GM15510 (cell line): ENCODE data around the gene TAF1C.

Experiments used
- POLR2A ChIP-seq: IDR thresholded peaks from 3 replicates; pipeline ENCODE4 v1.6.1; 2011; ENCODE audit warnings: borderline replicate concordance; ENCODE audit not compliant: insufficient read length; ENCODE audit errors: extremely low read depth

Gene TAF1C

DNA sequence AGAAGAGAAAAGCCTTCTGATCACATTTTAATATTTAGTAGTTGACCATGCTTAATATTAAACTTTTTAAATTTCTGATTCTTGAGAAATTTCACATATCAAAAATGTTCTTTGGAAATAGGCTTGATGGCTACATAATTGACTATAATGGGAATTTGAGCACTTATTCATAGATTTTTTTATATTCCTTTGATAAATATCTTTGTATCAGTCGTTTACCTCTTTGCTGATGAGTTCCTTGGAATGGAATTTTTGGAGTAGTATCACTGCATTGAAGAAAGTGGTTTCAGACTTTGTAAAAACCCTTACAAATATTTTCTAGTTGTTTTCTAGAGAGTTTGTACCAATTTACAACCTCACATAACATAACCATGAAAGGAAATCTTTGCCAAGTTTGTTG lies 27.1 kb downstream of the TAF1C start:
- TF ChIP-seq POLR2A = no peak

DNA sequence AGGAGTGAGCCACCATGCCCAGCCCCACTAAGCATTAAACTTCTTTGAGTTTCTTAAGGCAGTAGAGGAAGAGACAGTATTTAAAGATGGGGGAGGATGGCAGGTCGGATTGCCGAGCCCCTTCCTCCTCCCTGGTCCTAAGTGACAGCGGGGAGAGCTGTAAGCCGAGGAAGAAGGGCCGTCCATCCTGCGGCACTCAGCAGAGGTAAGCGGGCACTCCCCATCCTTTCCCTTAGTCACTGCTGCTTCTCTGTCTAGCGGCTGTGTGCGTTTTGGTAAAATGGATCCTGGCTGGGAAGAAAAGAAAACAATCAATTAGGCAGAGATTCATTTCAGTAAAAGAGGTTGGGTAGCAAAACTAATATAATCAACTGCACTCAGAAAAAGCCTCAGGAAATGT lies 27.9 kb downstream of the TAF1C start:
- TF ChIP-seq POLR2A = no peak

DNA sequence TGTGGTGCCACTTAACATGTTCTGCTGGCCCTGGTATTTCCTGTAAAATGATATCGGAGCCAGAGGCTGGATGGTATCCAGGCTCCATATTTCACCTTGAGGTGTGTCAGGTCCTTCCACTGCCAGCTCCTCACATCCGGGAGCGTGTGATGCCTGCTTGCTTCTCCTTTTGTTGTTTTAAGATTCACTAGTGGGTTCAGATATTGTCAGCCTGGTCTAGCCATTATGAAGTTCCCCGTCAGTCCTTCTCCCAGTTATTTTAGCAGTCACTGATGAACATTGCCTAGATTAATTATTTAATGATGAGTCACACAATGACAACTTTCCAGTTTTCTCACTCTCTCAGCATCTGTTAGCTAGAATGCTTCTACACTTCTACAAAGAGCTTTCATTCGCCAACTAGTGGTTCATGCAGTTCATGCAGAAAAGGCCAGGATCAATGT lies 30.5 kb downstream of the TAF1C start:
- no peak for TF ChIP-seq POLR2A

DNA sequence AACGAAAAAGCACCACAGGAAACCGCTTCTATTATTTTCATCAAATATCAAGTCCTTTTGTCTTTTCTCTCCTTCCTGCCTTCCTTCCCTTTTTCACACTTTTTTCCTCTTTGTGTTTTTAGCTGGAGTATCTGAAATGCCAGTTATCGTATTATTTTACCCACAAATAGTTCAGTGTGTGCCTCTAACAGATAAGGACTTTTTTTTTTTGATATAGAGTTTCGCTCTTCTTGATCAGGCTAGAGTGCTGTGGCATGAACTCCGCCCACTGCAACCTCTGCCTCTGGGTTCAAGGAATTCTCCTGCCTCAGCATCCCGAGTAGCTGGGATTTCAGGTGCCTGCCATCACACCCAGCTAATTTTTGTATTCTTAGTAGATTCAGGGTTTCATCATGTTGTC lies 31.1 kb downstream of the TAF1C start:
- TF ChIP-seq POLR2A = no peak

DNA sequence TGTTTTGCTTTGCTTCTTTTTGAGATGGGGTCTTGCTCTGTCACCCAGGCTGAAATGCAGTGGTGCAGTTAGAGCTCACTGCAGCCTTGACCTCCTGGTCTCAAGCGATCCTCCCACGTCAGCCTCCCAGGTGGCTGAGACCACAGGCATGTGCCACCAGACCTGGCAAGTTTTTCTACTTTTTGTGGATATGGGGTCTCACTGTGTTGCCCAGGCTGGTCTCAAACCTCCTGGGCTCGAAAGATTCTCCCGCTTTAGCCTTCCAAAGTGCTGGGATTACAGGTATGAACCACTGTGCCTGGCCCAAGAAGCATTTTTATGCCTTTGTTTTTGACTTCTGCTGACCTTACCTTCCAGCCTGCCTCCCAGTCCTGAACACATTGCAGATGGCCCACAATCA lies 31.6 kb downstream of the TAF1C start:
- TF ChIP-seq POLR2A = no peak

DNA sequence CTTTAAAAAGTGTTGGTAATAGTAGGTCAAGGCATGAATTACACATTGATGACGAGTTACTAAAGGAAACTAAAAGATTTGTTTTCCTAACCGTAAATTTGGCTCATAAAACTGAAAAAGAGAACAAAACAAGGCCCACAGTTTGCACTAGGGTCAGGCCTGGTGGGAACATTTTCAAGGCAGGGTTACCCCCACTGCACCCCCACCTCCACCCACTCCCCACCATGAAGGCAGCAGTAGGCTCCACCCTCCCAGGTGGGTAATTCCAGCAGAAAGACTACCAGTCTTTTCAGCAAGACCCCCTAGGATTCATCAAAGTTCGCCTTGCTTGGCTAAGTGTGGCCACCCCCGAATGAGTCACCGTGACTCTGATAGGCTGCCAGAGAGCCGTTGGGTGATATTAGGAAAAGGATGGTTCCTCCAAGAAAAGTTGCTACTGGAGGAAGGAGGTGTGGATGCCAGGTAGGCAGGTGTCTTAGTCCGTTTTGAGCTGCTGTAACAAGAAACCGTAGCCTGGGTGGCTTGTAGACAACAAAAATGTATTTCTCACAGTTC lies 33.1 kb downstream of the TAF1C start:
- TF ChIP-seq POLR2A = no peak

DNA sequence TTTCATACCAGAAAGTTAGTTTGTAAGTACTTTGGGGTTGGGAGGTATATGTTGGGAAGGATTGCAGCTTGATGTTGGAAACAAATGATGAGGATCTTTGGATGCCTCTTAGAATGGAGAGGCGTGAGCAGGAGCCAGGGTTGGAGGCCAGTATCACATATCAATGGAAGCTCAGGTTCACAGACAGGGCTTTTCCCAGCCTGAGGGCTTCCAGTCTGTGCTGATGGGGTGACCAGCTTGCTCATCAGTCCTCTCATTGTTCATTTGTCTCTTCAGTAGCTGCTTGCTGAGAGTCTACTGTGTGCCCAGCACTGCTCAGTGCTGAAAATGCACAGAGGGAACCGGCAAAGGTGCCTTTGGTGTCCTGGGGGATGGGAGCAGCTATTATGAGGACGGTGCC lies 35.9 kb downstream of the TAF1C start:
- TF ChIP-seq POLR2A = no peak

DNA sequence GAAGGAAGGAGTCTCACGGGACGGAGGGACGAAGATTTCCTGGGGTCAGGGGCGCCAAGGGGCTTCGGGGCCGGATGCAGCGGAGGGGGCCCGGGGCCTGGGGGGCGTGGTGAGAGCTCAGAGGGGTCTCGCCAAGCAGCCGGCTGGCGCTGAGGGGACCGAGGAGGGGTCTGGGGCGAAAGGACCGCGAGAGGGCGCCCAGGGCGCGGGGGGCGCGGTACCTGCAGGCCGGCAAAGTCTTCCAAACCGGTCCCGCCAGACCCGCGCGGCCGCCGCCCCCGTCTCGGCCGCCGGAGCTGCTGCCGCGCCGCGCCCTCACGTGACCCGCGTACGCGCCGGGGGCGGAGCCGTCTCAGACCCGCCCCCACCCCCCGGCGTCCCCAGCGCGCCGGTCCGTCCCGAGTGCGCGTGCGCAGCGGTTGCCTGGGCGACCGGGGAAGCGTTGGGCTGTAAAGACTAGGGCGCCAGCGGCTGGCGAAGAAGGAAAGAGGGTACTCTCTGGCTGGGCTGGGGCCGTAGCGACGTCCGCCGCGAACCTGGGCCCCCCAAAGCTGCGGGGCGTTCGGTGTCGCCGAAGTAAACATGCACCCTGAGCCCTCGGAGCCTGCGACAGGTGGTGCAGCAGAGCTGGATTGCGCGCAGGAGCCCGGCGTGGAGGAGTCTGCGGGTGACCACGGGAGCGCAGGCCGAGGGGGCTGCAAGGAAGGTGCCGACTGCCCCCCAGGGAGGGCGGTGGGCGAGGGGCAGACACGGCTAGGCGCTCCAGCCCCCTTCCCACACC lies 41.8 kb downstream of the TAF1C start, which contains the start of the genes DNAAF1 and HSDL1:
DNAAF1 (plus strand) TSS at position 450 of the 781 bp plus-strand sequence; CDS start at position 583, 133 bp downstream.
HSDL1 (minus strand) TSS at position 319 of the 781 bp plus-strand sequence. CDS start 13,856 bp downstream, outside the sequence.
- TF ChIP-seq POLR2A = peak; percentile 70

DNA sequence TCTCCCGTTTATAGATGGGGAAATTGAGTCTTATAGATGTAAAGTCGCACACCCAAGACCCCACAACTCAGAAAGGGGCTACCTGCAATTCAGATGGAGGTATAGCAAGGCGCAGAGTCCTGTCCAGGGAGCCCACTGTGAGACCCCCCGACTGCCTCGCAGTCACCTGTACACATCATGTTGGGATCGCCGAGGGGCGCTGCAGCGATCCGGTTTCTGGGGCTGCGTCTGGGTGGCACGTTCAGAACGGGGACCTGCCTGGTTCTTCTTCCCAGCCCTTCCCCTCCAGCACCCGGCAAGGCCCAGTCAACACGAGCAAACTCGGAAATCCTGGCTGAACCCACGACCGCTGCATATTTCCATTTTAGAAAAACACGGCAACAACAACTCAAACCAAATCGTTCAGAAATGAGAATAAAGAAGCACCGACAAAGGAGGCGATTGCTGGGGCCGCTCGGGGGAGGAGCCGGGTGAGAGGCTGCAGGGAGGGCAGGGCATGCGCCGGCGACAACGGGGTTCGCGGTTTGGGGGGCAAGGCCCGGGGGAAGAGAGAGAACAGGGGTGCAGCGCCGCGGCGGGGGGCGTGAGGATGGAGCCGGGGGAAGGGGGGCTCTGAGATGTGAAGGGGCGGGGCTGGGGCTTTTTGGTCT lies 42.5 kb downstream of the TAF1C start:
- TF ChIP-seq POLR2A = no peak

DNA sequence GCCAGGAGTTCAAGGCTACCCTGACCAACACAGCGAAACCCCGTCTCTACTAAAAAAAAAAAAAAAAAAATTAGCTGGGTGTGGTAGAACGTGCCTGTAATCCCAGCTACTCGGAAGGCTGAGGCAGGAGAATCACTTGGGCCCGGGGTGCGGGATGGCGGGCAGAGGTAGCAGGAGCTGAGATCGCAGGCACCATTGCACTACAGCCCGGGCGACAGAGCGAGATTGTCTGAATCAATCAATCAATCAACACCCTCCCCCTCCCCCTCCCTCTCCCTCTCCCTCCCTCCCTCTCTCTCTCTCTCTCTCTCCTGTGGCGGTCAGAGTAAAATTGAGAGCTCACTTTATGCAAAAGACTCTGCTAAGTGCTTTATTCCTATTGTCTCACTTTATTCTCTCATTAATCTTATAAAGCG lies 43.1 kb downstream of the TAF1C start:
- no peak for TF ChIP-seq POLR2A

DNA sequence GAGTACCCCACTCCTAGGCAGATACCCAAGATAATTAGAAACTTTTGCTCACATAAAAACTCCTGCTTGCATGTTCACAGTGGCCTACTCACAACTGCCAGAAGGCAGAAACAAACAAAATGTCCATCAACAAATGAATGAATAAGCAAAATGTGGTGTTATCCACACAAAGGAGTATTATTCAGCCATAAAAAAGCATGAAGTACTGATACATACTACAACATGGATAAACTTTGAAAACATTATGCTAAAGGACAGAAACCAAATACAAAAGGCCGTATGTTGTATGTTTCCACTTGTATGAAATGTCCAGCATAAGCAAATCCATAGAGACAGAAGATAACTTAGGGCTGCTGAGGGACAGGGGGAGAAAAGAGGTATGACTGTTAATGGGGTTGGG lies 43.8 kb downstream of the TAF1C start:
- no peak for TF ChIP-seq POLR2A

DNA sequence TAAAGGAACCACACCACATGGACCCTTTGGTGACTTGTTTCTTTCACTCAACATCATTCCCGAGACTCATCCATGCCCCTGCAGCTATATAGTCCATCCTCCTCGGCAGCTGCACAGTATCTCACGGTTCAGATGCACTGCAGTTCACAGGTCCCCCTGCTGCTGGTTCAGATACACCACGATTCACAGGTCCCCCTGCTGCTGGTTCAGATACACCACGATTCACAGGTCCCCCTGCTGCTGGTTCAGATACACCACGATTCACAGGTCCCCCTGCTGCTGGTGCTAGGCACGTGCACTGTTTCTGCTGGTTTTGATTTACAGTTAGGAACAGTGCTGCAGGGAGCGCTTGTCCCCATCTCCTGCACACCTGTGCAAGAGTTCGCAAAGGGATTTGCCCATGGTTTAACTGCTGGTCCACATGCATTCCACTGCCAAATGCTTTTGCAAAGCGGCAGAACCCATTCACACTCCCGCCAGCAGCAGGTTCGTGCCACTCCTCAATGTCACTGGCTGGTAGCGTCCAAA lies 45.6 kb downstream of the TAF1C start:
- TF ChIP-seq POLR2A = no peak

DNA sequence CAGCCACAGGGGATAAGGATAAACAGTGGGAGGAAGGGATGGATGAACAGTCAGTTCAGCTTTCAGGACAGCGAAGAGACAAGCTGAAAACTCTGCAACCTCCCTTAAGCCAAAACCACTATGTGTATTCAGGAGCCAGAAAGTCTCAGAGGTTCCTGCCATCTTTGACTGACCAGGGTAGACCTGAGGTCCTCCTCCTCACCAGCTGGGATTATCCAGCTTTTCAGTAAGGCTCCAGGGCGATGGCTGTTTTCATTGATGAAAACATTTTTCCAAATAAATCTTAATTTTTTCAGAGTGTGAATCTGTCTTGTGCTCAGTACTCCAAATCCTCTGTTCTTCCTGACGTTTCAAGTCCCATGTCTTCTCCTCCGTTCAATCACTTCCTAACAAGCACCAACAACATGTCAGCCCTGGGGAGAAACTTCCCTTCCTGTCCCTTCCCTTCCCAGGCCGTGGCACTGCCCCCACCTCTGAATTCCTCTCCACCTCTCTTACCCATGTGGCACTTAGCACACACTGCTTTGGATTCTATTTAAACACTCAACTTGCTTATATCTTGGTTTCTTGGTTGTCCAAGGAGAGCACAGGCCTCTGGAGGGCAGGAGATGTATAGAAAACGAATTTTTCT lies 47.1 kb downstream of the TAF1C start:
- no peak for TF ChIP-seq POLR2A

DNA sequence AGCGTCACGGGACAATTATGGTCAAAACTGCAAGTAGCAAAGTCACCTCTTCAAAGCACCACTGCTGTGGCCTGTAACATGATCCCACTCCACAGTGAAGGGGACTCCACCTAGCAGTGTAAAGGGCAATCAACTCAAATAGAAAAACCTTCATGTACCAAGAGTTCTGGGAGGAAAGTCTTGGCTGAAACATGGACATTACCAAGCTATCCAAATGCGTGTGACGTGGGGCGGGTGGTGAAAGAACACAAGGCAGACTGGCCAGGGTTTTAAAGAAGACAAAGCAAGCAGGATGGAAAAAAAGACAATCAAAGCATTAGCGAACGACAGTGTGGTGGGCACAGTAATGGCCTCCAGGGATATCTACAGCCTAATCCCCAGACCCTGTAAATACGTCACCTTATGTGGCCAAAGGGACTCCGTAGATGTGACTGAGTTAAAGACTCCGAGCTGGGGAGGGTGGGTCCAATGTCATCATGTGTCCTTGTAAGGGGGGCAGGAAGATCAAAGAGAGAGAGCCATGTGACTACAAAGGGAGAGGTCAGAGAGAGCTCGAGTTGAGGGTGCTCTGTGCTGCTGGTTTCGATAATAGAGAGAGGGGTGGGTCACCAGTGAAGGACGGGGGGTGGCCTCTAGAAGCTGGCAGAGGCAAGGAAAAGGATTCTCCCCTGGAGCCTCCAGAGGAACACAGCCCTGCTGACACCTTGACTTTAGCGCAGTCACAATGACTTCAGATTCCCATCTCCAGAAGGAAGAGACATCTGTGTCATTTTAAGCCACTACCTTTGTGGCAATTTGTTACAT lies 47.8 kb downstream of the TAF1C start:
- TF ChIP-seq POLR2A = no peak
